Ovary (tissue), 9 donors: ENCODE data around the gene CILP. TPM values are rescaled to one million over a fixed set of nuclear protein-coding genes. Genes with fewer than 3 reads are reported as not detected.
"Not testable (repeated sequence)": the region's sequence is repeated elsewhere in the genome, so short reads cannot be mapped to it uniquely, and the experiment has no call there.

ENCODE experiments used
- DNase-seq, 5 donors: peaks; one replicate each; pipeline ENCODE4 v3.0.0-alpha.2; 2019 to 2020
- H3K27ac ChIP-seq, 2 donors: fragments of 200-600 bp; one replicate each; pipeline versions ENCODE4 v1.5.1 to v1.8.0; 2019 to 2022
- H3K27me3 ChIP-seq: fragments of 200-600 bp; one replicate; pipeline ENCODE4 v1.8.0; 2022
- H3K36me3 ChIP-seq: fragments of 200-600 bp; sonication (generic); one replicate; pipeline ENCODE4 v1.5.1; 2019
- H3K4me1 ChIP-seq: one replicate; pipeline ENCODE4 v1.8.1; 2013; ENCODE audit warnings: mild to moderate bottlenecking, moderate library complexity; ENCODE audit not compliant: insufficient read depth
- H3K4me3 ChIP-seq: fragments of 200-600 bp; sonication (generic); one replicate; pipeline ENCODE4 v1.5.1; 2017
- H3K9me3 ChIP-seq, 2 donors: fragments of 200-600 bp in 1 of 2; sonication (generic) in 1 of 2; one replicate each; pipeline versions ENCODE4 v1.5.1 to v1.8.1; 2013 to 2019; ENCODE audit warnings: mild to moderate bottlenecking in 1 of 2, moderate library complexity in 1 of 2
- CTCF ChIP-seq, 3 donors: fragments of 450-650 bp in 2 of 3; fragments of 200-600 bp in 1 of 3; IDR thresholded peaks; one replicate each; pipeline versions ENCODE4 v1.5.1 to v1.8.0; 2016 to 2022; ENCODE audit warnings: antibody characterized with exemption in 3 of 3, mild to moderate bottlenecking in 1 of 3
- EP300 ChIP-seq: sonication (generic); formaldehyde crosslinking; IDR thresholded peaks from one replicate; pipeline ENCODE4 v1.6.1; 2017; ENCODE audit warnings: antibody characterized with exemption
- POLR2A ChIP-seq: fragments of 450-650 bp; IDR thresholded peaks from one replicate; pipeline ENCODE4 v1.6.1; 2017; ENCODE audit warnings: antibody characterized with exemption, mild to moderate bottlenecking, moderate library complexity
- WGBS, 3 donors: extraction: QIAGEN DNeasy Blood & Tissue Kit in 1 of 3; methylation state at CpG; one replicate each; pipeline versions ENCODE4 v1.1.5 to v1.1.7; 2013 to 2017; 5-methylcytosine and 5-hydroxymethylcytosine counted together
- intact Hi-C, 4 donors: fragments of 100-400 bp; cut with DNase I; formaldehyde crosslinking; loops; one replicate each; pipeline versions ENCODE4 v1.11.0 to v1.15.1; 2022 to 2023
- polyA plus RNA-seq, 2 donors: library from polyadenylated mRNA; stranded (reverse); fragments of 200-250 nt in 1 of 2; fragments of 350-450 nt in 1 of 2; fragmentation: Illumina TruSeq in 1 of 2; extraction: RNeasy Lipid Tissue Mini Kit (QIAGEN cat#74804) in 1 of 2; gene quantifications; one replicate each; pipeline ENCODE4 v1.2.3, GENCODE V29; 2013 to 2014
- total RNA-seq, 7 donors: library from RNA; depleted of rRNA in 2 of 7; stranded (reverse); fragments of >200 nt in 2 of 7; fragmentation: NEBNext Ultra II Directional in 3 of 7; extraction: Animal tissue kit (Norgen Biotek cat#: 25700) in 3 of 7; gene quantifications; one replicate each; pipeline versions ENCODE4 v1.1.0 to v1.2.4, GENCODE V29; 2016 to 2023
- donor health status: DM: no; HTN: no; CAD: no; lungs with moderate emphysema.
- donor health status: DM: no; HTN: no; CAD: no.
- donor health status: Bipolar disorder and iron deficiency.
- donor health status: DM: yes; HTN: yes; CAD: no.
- donor health status: DM: no; HTN: no; CAD: no.
- donor health status: DM: yes; HTN: yes; CAD: no.

Gene CILP
- total and polyA plus RNA-seq, 9 donors = 1.2 to 34.1 (median 4.6) TPM

GRCh38 chr15:65195548-65195923 lies 15.7 kb downstream of the CILP start:
- no peaks in the 10 kb centered on the region for H3K4me1 ChIP-seq
- H3K27ac ChIP-seq = no peak overlapping the region
- intact Hi-C loops = loop anchor here in 1 of 4 donors (5.0 kb wide), 1 partner anchor 62 kb away; no protein-coding TSS in a partner anchor
- DNase-seq = no peak
- no peaks in the 10 kb centered on the region for H3K9me3 ChIP-seq
- H3K4me3 ChIP-seq = no peak overlapping the region
- TF ChIP-seq POLR2A (no peak), CTCF (IDR thresholded peaks at IDR 0.05) (no peak), EP300 (no peak)
- H3K27me3 ChIP-seq = no peaks in the 10 kb centered on the region
- WGBS, 3 donors = 41 to 48% (median 46%) methylated on average over 5 of the region's 5 CpGs
- H3K36me3 ChIP-seq = no peaks in the 10 kb centered on the region

GRCh38 chr15:65194826-65195547 lies 16.3 kb downstream of the CILP start:
- intact Hi-C loops = loop anchor here in 1 of 4 donors (5.0 kb wide), 1 partner anchor 62 kb away; no protein-coding TSS in a partner anchor
- no peaks in the 10 kb centered on the region for H3K27me3 ChIP-seq
- TF ChIP-seq EP300 (no peak), POLR2A (no peak), CTCF (IDR thresholded peaks at IDR 0.05) (no peak)
- H3K36me3 ChIP-seq = no peaks in the 10 kb centered on the region
- no peak overlapping the region for H3K4me3 ChIP-seq
- no peaks in the 10 kb centered on the region for H3K4me1 ChIP-seq
- no peaks in the 10 kb centered on the region for H3K9me3 ChIP-seq
- WGBS, 3 donors = 36 to 42% (median 40%) methylated on average over 7 of the region's 7 CpGs
- no peak overlapping the region for H3K27ac ChIP-seq
- no peak for DNase-seq

- no peaks in the 10 kb centered on the region for H3K9me3 ChIP-seq
- 90 to 93% (median 92%) methylated on average over 5 of the region's 5 CpGs for WGBS, 3 donors
- no peak for DNase-seq
- TF ChIP-seq POLR2A = no peak
- TF ChIP-seq EP300 = no peak
- no peak for TF ChIP-seq CTCF (IDR thresholded peaks at IDR 0.05)
- H3K4me1 ChIP-seq = no peaks in the 10 kb centered on the region
- H3K36me3 ChIP-seq = no peaks in the 10 kb centered on the region
- intact Hi-C loops = no loop called here
- no peaks in the 10 kb centered on the region for H3K27me3 ChIP-seq
- H3K27ac ChIP-seq = no peak overlapping the region
- H3K4me3 ChIP-seq = no peak overlapping the region
Measured at GRCh38 chr15:65192016-65192415, 19.3 kb downstream of the CILP start.

- Histone ChIP-seq H3K27me3 (no peaks in the 10 kb centered on the region), H3K4me1 (no peaks in the 10 kb centered on the region), H3K36me3 (no peaks in the 10 kb centered on the region), H3K27ac (no peak overlapping the region), H3K4me3 (no peak overlapping the region), H3K9me3 (no peaks in the 10 kb centered on the region)
- WGBS, 3 donors = 0 to 6% (median 4%) methylated on average over 3 of the region's 3 CpGs
- intact Hi-C loops = loop anchor here in 3 of 4 donors (2.0 to 5.0 kb wide), 3 partner anchors 82 to 84 kb away; no protein-coding TSS in a partner anchor
- DNase-seq = peak in 2 of 5 donors; percentile 27 to 70
- no peak for TF ChIP-seq EP300
- TF ChIP-seq CTCF (IDR thresholded peaks at IDR 0.05) = peak; percentile 39 to 85 (median 78)
Measured at GRCh38 chr15:65189102-65189740, 22.1 kb downstream of the CILP start.

- WGBS, 3 donors = 76 to 82% (median 82%) methylated on average over 9 of the region's 9 CpGs
- H3K27ac ChIP-seq, DNase-seq, H3K36me3 ChIP-seq, H3K9me3 ChIP-seq, H3K4me1 ChIP-seq, H3K4me3 ChIP-seq, H3K27me3 ChIP-seq: not testable (repeated sequence)
- intact Hi-C loops = loop anchor here in 3 of 4 donors (2.0 to 5.0 kb wide), 3 partner anchors 82 to 84 kb away; no protein-coding TSS in a partner anchor
Measured at GRCh38 chr15:65188472-65188871, 22.8 kb downstream of the CILP start.
